Measurements from ENCODE around the gene USH1C.

USH1C gene

DNA sequence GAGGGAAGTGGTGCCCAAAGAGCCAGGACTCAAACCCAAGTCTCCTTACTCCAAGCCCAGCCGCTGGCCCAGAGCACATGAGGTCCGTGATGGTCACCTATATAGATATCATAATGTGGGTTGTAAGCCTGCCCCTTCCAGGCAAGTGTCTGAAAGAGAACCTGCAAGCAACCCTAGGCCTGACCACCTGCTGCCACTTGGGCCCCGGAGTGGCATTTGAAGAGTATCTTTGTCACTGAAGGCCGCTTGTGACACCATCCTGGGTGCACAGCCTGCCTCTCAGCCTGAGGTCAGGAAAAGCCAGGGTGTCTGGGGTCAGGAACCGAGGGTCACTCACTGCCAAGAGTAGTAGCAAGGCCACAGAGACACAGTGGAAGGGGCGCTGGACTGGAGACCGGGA lies 35.2 kb upstream of the USH1C start:
- H3K4me3 ChIP-seq (ENCODE audit: severe bottlenecking), result no peak overlapping the region
- TF ChIP-seq CTCF (IDR thresholded peaks at IDR 0.05; ENCODE audit: poor library complexity, severe bottlenecking), result no peak
- no peaks in the 10 kb centered on the region for H3K36me3 ChIP-seq (ENCODE audit: low read depth)
- H3K4me1 ChIP-seq (ENCODE audit: insufficient read depth, poor library complexity, severe bottlenecking), result no peaks in the 10 kb centered on the region
- DNase-seq (ENCODE audit: low spot score), result no peak
- ATAC-seq (ENCODE audit: low read depth), result no peak
- H3K9me3 ChIP-seq (ENCODE audit: severe bottlenecking), result no peaks in the 10 kb centered on the region
- H3K27me3 ChIP-seq (ENCODE audit: insufficient read depth, poor library complexity, severe bottlenecking), result no peaks in the 10 kb centered on the region
- H3K27ac ChIP-seq (ENCODE audit: poor library complexity, severe bottlenecking), result no peak overlapping the region

GRCh38 chr11:17578958-17579357 lies 34.7 kb upstream of the USH1C start:
- TF ChIP-seq CTCF (IDR thresholded peaks at IDR 0.05; ENCODE audit: poor library complexity, severe bottlenecking), result no peak
- no peaks in the 10 kb centered on the region for H3K4me1 ChIP-seq (ENCODE audit: insufficient read depth, poor library complexity, severe bottlenecking)
- no peak overlapping the region for H3K27ac ChIP-seq (ENCODE audit: poor library complexity, severe bottlenecking)
- H3K27me3 ChIP-seq (ENCODE audit: insufficient read depth, poor library complexity, severe bottlenecking), result no peaks in the 10 kb centered on the region
- DNase-seq (ENCODE audit: low spot score), result no peak
- no peak overlapping the region for H3K4me3 ChIP-seq (ENCODE audit: severe bottlenecking)
- no peak for ATAC-seq (ENCODE audit: low read depth)
- H3K36me3 ChIP-seq (ENCODE audit: low read depth), result no peaks in the 10 kb centered on the region
- H3K9me3 ChIP-seq (ENCODE audit: severe bottlenecking), result no peaks in the 10 kb centered on the region

GRCh38 chr11:17578296-17578695 lies 34.1 kb upstream of the USH1C start:
- ATAC-seq (ENCODE audit: low read depth), result no peak
- H3K36me3 ChIP-seq (ENCODE audit: low read depth), result no peaks in the 10 kb centered on the region
- no peak for DNase-seq (ENCODE audit: low spot score)
- H3K4me3 ChIP-seq (ENCODE audit: severe bottlenecking), result no peak overlapping the region
- no peak overlapping the region for H3K27ac ChIP-seq (ENCODE audit: poor library complexity, severe bottlenecking)
- no peaks in the 10 kb centered on the region for H3K4me1 ChIP-seq (ENCODE audit: insufficient read depth, poor library complexity, severe bottlenecking)
- H3K9me3 ChIP-seq (ENCODE audit: severe bottlenecking), result no peaks in the 10 kb centered on the region
- no peaks in the 10 kb centered on the region for H3K27me3 ChIP-seq (ENCODE audit: insufficient read depth, poor library complexity, severe bottlenecking)
- TF ChIP-seq CTCF (IDR thresholded peaks at IDR 0.05; ENCODE audit: poor library complexity, severe bottlenecking), result no peak

DNA sequence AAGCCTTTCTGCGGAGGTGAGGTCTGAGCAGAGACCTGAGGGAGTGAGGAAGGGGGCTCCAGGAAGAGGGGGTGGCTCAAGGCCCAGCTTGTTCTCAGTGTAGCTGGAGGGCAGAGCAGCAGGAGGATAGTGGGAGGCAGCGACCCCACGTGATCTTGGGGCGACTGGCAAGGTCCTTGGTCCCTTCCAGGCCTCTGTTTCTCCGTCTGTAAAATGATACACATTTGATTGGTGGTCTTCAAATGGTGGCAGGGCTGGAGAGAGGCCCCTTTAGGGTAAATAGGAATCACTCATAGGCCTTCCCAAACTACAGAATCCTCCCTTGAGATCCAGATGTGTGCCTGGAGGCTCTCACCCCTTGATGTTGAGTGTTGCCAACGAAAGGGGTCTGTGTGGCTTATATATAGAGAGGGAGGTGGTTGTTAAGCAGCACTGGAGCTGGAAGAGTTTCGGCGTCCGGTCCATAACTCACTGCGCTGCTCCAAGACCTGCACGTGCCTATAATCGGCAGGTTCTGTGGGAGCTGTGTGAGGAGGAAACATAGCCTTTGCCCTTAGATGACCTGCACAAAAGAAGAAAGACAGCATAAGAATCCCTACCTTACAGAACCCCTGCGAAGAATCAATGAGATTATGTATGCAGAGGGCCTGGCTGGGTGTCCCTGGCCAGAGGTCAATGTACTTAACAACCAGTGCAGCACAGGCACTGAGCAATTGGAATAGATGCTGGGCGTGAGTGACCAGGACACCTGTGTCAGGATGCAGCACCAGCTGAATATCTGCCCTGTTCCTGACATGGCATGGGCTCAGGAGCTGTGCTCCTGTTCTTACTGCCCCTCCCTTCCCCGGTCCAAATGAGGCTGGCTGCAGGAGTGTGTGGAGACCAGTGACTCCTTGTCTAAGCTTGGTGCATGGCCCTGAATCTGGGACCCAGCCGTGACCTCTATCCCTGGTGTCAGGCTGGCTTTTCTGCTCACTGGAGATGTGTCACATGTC lies 31.5 kb upstream of the USH1C start:
- Histone ChIP-seq H3K36me3 (ENCODE audit: low read depth) (no peaks in the 10 kb centered on the region), H3K27ac (ENCODE audit: poor library complexity, severe bottlenecking) (no peak overlapping the region), H3K9me3 (ENCODE audit: severe bottlenecking) (no peaks in the 10 kb centered on the region), H3K27me3 (ENCODE audit: insufficient read depth, poor library complexity, severe bottlenecking) (no peaks in the 10 kb centered on the region), H3K4me3 (ENCODE audit: severe bottlenecking) (no peak overlapping the region), H3K4me1 (ENCODE audit: insufficient read depth, poor library complexity, severe bottlenecking) (no peaks in the 10 kb centered on the region)
- ATAC-seq (ENCODE audit: low read depth), result no peak
- TF ChIP-seq CTCF (IDR thresholded peaks at IDR 0.05; ENCODE audit: poor library complexity, severe bottlenecking), result no peak
- DNase-seq (ENCODE audit: low spot score), result no peak
